GM19193 (cell line): ENCODE data around the gene REPS2.

Experiments used
- POLR2A ChIP-seq: IDR thresholded peaks from 4 replicates; pipeline ENCODE4 v1.6.1; 2011; ENCODE audit not compliant: insufficient read depth, insufficient read length; ENCODE audit errors: extremely low read depth

REPS2 gene

DNA sequence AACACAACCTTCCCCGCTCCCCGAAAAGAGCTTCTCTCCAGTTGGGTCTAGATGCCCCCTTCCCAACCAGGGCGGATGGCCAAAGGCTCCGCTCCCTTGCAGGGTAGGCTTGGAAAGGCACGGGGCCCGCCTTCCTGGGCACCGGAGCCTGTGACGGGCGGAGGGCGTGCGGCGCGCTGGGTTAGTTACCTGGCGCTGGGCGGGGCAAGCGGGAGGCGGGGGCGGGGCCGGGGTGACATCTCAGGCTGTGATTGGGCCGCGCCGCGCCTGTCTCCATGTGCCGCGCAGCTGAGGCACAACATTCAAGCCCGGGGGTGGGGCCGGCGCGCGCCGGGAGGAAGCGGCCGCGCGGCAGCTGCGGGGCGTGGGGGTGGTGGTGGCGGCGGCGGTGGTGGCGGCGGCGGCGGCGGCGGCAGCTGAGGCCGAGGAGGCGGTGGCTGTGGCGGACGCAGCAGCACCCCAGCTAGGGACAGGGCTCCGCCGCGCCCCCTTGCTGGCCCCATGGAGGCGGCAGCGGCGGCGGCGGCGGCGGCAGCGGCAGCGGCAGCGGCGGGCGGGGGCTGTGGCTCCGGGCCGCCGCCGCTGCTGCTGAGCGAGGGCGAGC lies at the start of gene REPS2:
Gene REPS2, plus strand, starts transcription at position 298 of the 604 bp plus-strand sequence. Its CDS starts 204 bp downstream, at position 502.
- no peak for TF ChIP-seq POLR2A

DNA sequence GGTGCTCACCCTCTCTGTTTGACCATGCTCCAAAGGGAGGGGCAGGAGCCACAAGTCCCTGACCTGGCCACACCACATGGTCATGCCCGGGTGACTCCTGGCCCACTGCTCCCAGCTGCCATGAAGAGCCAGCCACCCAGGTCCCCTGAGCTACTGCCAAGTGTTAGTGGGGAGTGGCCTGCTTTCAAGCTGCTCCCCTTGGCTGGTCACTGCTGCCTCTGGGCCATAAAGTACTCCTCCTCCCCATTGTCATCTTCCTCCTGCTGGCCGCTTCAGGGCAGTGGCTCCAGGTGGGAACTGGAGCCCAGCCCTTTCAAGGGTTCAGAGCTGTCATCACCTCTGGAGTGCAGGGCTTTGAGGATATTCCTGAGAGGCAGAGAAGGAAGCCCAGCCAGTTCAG lies 49.0 kb upstream of the REPS2 start:
- no peak for TF ChIP-seq POLR2A

DNA sequence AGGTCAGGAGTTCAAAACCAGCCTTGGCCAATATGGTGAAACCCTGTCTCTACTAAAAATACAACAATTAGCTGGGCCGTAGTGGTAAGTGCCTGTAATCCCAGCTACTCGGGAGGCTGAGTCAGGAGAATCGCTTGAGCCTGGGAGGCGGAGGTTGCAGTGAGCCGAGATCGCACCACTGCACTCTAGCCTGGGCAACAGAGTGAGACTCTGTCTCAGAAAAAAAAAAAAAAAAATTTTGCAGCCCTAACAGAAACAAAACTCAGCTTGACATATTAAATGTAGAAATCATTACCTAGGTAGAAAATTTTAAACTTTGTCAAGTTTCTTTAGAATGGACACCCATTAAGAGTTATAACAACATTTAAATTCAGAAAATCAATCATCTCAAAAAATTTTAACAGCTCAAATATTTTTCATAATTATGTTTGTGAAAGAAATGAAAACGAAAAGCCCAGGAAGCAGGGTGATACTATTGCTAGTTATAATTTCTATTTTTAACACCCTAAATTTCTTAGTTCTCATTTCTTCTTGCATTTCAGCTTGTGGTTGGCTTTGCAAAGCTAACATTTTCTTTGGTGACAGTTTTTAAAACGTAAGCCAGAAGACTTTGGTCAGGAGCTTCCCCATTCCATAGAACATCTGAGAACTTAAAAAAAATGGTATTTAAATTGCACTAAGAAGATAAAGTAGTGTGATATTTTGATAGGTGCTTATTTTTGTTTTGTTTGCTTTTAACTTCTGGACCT lies 43.0 kb upstream of the REPS2 start:
- TF ChIP-seq POLR2A, result no peak

DNA sequence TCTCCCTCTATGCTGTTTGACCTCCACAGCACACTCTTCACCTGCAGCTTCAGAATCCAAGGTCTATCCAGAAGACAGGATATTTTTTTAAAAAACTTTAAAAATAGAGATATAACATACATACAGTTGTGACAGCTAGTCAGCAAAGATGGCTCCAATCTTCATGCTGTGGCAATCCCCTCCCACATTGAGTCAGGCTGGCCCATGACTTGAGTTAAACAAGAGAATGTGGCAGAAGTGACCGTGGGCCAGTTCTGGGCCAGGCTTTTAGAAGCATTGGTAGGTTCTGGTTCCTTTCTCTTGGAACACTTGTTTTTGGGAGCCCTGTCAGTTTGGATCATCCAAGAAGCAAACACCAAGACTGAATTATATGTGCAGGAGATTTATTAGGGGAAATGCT lies 36.1 kb upstream of the REPS2 start:
- no peak for TF ChIP-seq POLR2A

DNA sequence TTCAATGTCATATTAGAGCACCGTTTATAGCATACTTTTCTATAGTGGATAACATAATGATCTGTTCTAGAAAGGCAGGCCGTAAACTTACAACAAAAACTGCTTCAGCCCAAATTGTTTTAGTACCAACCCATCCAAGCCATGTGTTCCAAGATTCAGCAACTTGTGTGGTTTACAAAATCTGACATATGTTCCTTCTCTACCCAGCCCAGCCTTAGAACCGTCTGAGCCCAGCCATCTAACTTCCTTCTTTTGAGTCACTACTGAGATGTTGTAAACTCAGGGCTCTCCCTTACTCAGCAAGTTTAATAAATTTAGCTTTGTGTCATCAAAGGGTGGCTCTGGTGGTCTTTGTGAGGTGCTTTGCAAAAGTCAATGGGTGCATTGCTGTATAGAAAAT lies 32.4 kb upstream of the REPS2 start:
- TF ChIP-seq POLR2A, result no peak

DNA sequence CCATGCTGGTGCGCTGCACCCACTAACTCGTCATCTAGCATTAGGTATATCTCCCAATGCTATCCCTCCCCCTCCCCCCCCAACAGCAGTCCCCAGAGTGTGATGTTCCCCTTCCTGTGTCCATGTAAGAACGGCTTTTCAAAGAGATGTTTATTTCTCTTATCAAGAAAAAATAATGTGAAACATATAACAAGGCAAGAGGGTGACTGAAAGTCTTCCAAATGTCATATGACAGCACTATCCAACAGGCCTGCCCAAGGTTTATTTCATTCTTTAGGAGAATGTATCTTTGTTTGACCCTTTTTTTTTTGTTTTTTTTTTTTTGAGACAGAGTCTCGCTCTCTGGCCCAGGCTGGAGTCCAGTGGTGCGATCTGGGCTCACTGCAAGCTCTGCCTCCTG lies 29.9 kb upstream of the REPS2 start:
- TF ChIP-seq POLR2A, result no peak

DNA sequence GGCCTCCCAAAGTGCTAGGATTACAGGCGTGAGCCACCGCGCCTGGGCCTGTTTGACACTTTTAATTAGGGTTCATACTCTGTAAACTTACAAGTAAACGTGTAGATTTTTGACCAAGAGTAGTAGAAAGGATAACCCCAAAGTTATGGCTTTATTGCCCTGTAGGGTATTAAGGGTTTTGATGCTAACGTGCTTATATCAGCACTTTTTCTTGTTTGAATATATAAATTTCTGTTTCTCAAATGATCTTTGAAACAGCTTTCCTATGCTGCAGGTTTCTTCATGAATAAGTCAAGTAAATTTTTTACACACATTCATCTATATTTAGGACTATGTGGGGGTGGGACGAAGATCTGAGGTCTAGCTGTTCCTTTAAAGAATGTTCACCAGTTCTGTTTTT lies 29.3 kb upstream of the REPS2 start:
- no peak for TF ChIP-seq POLR2A

DNA sequence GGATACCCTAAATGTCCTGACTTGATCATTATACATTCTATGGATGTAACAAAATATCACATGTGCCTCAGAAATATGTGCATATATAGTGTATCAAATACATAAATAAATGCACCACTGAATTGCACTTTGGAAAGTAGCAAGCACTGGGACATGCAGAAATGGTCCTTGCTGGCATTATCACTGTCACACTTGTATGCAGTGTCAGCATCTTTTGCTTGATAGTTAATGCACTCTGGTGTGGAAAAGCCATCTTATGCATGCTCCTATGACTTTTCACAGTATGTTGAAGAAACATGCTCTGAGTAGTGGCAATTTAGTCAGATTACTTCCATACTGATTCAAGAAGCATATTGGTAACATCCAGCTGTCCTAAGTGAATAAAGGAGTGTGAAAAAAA lies 27.5 kb upstream of the REPS2 start:
- no peak for TF ChIP-seq POLR2A

DNA sequence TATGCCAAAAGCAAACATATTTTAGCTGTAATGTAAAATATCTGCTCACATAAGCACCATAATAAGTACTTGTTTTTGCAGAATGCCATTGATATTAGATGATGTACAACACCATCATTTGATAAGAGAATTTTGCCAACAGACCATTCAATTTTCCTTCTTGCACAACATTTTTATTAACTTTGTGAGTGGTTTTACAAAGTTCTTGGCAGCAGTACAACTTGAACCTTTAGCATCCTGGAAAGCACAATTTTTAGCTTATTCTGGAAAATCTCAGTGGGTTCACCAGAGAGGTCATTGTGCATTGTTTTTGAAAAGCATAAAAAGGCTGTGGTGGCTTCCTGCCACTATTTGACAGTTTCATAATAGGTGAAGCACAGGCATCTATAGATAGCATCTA lies 26.4 kb upstream of the REPS2 start:
- TF ChIP-seq POLR2A, result no peak

DNA sequence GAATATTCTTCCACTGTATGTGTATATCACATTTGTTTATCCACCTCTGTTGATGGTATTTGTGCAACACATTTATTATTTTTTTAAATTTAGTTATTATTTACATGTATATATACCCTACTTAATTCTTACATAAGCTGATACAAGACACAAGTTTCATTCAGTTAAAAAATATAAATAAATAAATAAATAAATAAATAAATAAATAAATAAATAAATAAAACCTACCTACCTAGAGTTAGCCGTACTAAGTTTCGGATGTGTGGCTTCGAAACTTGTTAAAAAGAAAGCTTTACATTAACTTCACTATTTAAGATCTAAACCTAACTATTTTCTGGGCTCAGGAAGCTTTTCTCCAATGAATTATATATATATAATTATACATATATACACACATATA lies 23.3 kb upstream of the REPS2 start:
- TF ChIP-seq POLR2A, result no peak

DNA sequence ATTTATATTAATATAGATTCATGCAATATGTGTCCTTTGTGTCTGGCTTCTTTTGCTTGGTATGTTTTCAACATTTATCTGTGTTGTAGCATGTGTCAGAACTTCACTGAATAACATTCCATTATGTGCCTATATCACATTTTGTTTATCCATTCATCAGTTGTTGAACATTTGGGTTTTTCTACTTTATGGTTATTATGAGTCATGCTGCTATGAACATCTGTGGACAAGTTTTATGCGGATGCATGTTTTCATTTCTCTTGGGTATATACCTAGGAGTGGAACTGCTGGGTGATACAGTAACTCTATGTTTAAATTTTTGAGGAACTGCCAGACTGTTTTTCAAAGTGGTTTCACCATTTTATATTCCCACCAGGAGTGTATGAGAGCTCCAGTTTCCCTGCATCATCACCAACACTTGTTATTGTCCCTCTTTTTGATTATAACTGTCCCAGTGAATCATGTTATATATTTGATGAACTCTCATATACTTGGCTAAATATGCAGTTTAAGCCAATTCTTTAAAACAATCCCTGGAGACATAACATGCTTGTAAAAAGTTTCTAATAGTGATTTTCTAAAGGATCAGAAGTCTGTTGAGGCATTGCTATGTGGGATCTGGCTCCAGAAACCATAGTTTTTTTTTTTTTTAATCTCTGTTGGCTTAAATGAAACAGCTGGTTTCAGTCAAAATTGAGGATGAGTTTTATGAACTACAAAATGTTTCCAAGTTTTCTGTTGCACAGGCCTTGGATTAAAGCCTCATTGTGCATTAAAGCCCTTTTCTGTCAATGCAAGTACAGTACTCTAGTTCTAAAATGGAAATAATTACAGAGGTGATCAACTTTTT lies 21.6 kb upstream of the REPS2 start:
- no peak for TF ChIP-seq POLR2A

DNA sequence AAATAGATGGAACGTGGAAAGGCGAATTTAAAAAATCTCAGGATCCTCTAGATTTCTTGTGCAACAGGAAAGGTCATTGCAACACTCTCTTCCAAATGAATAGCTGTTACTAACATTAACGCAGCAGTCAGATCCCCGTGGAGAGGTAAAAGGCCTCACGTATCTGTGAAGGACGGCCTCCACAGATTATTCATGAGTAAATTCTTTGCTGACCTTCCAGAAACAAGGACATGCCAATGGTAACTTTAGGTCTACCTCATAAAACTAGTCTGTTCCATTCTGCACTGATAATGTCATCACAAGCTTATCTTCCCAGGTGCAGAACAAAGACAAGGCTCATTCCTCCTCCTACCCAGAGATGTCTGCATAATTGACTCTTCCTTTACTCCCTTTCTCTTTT lies 16.1 kb upstream of the REPS2 start:
- no peak for TF ChIP-seq POLR2A

DNA sequence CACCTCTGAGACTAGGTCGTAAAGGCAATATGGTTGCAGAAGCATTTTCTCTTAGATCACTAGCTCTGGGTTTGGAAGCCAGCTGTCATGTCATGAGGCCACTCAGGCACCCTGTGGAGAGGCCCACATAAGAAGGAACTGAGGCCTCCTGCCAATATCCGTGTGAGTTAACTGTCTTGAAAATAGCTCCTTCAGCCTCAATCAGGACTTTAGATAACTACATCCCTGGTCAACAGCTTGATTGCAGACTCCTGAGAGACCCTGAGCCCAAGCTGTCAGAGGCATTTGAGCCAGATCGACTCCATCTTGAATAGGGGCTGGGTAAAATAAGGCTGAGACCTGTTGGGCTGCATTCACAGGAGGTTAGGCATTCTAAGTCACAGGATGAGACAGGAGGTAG lies 15.1 kb upstream of the REPS2 start:
- no peak for TF ChIP-seq POLR2A

DNA sequence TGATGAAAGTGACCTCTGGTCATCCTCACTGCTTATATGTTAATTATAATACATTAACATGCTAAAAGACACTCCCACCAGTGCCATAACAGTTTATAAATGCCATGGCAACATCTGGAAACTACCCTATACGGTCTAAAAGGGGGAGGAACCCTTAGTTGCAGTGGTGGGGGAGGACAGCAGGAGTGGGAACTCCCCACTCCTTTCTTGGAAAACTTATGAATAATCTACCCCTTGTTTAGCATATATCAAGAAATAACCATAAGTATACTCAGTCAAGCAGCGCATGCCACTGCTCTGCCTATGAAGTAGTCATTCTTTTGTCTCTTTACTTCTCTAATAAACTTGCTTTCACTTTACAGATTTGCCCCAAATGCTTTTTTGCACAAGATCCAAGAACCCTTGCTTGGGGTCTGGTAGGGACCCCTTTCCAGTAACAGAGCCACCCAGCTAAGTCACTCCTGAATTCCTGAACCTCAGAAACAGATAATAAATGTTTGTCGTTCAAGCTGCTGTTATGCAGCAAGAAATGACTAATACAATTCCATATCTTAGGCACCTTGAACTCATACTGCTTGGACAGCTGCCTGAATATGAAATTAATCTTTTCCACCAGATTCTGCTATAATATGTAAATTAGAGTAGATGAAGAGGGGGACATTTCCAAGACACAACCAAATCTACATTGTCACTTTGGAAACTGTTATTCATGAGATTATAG lies 14.4 kb upstream of the REPS2 start:
- no peak for TF ChIP-seq POLR2A

DNA sequence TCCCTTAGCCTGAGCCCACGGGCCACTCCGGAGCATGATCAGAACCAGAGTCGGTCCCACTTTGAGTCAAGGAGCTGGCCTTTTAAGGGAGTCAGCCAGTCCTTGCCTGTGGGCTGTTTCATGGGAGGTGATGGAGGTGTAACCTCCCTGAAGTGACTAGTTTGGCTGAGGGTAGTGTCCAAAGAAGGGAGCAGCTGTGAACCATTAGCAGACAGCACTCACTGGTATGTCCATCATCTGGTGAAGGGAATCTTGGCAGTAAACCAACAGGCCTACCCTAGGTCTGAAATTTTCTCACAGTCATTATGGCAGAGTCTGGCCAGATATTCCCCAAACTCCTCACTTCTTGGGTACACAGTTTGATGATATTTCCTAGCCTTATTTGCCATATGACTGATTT lies 12.3 kb upstream of the REPS2 start:
- TF ChIP-seq POLR2A, result no peak
